ENCODE data around the gene BBX. TPM values are rescaled to one million over a fixed set of nuclear protein-coding genes. Genes with fewer than 3 reads are reported as not detected.
A peak's percentile ranks its signal among the peaks of the same experiment; 100 is the strongest.

BBX gene
- total RNA-seq: 38.1 and 45.1 TPM in 2 replicates

DNA sequence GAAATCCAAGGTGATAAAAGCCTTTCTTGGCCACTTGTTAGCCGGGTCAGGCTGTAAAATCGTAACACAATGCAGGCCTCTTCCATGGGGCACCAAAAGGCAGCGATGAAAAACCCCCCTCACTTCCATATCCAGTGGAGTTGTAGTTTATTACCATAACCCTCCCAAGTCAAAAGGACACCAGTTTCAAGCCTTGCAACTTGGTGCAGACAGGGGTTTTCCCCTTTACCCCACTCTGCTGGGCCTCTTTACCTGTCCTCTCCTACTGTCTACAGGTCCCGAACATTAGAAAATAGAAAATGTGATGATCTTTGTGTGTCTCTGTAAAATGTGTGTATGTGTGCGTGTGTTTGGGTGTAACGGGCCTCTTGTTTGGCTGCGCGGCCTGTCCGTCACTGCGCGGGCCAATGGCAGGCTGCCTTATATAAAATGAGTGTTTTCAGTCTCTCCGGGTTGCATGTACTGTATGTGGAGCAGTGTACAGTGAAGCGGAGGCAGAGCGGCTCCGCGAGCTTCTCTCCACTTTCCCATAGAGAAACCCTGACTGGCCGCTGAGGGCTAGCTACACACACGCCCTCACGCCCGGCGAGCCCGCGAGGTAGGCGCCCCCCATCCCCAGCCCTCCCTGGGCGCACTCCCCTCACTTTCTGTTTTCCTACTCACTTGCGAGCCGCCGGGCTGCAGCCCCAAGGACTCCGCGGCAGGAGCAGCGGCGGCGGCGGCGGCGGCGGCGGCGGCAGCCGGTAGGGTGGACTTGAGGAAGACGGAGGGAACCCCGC lies at the start of gene BBX:
TSS of gene BBX (plus strand) at position 453 of the 779 bp plus-strand sequence. CDS start 187,499 bp downstream, outside the sequence.
- Mint-ChIP-seq H3K9me3 (no peaks in the 10 kb centered on the region), H3K36me3 (ENCODE audit: low read depth) (peaks cover 16% of the 10 kb centered on the region), H3K4me3 (peak within 1 kb of the TSS; percentile 92), H3K27me3 (ENCODE audit: insufficient read depth) (peaks cover 4% of the 10 kb centered on the region), H3K4me1 (ENCODE audit: low read depth) (peaks cover 32% of the 10 kb centered on the region), H3K27ac (peak within 1 kb of the TSS; percentile 96)
- intact Hi-C loops (cut with micrococcal nuclease): loop anchor here (1.0 to 10.0 kb wide), 7 partner anchors 76 to 1310 kb away; partner anchors contain the start of genes CIP2A, DZIP3 and IFT57
- DNase-seq (ENCODE audit: low spot score): peak; percentile 88

DNA sequence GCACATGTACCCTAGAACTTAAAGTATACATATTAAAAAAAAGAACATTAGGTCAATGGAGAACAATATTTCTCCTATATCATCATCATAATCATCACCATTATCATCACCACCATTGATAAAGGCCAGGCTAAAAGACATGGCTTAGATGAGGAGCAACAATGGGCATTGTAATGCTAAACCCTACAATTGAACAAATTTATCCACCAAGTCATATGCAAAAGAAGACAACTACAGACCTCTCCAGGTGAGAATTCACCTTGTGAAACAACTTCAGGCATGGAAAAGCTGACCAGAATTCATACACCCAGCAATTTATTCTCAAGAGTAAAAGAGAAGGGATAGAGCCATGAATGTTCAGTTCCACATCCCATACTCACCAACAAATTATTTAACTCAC lies 46.3 kb upstream of the BBX start:
- H3K4me3 Mint-ChIP-seq: no peak overlapping the region
- H3K9me3 Mint-ChIP-seq: peaks cover 4% of the 10 kb centered on the region
- no peak for DNase-seq (ENCODE audit: low spot score)
- no peak overlapping the region for H3K27ac Mint-ChIP-seq
- H3K4me1 Mint-ChIP-seq (ENCODE audit: low read depth): no peaks in the 10 kb centered on the region
- intact Hi-C loops (cut with micrococcal nuclease): no loop called here
- no peaks in the 10 kb centered on the region for H3K36me3 Mint-ChIP-seq (ENCODE audit: low read depth)
- peaks cover 10% of the 10 kb centered on the region for H3K27me3 Mint-ChIP-seq (ENCODE audit: insufficient read depth)

DNA sequence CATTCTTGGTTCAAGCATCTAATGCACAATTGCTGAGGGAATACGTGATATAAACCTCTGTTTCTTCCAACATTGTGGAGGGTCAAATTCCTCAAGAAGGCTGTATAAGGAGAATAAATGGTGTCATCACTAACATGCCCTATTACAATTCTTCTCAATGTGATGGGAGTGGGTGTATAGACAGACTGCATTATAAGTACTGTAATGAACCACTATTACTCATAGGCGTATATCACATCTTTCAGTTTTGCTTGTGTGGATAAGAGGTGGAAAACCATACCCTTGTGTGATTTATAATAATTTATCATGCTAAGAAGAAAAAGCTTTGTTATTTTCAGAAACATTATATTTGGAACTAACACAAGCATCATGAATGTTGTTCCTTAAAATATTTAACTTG lies 35.3 kb upstream of the BBX start:
- intact Hi-C loops (cut with micrococcal nuclease): no loop called here
- Mint-ChIP-seq H3K9me3 (no peaks in the 10 kb centered on the region), H3K27ac (no peak overlapping the region), H3K27me3 (ENCODE audit: insufficient read depth) (peaks cover 6% of the 10 kb centered on the region), H3K36me3 (ENCODE audit: low read depth) (no peaks in the 10 kb centered on the region), H3K4me3 (no peak overlapping the region), H3K4me1 (ENCODE audit: low read depth) (no peaks in the 10 kb centered on the region)
- DNase-seq (ENCODE audit: low spot score): no peak

DNA sequence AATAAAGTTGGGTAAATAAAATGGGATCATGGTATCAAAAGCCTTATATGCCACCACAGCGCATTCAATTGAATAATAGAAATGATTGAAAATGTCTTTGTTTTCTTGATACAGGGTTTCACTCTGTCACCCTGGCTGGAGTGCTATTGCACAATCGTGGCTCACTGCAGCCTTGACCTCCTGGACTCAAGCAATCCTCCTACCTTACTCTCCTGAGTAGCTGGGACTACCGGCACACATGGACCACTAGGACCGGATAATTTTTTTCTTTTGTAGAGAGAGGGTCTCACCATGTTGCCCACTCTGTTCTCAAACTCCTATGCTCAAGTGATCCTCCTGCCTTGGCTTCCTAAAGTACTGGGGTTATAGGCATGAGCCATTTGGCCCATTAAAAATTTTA lies 33.8 kb upstream of the BBX start:
- Mint-ChIP-seq H3K27me3 (ENCODE audit: insufficient read depth) (peaks cover 11% of the 10 kb centered on the region), H3K36me3 (ENCODE audit: low read depth) (no peaks in the 10 kb centered on the region), H3K4me3 (no peak overlapping the region), H3K9me3 (no peaks in the 10 kb centered on the region), H3K4me1 (ENCODE audit: low read depth) (no peaks in the 10 kb centered on the region), H3K27ac (no peak overlapping the region)
- intact Hi-C loops (cut with micrococcal nuclease): no loop called here
- no peak for DNase-seq (ENCODE audit: low spot score)

DNA sequence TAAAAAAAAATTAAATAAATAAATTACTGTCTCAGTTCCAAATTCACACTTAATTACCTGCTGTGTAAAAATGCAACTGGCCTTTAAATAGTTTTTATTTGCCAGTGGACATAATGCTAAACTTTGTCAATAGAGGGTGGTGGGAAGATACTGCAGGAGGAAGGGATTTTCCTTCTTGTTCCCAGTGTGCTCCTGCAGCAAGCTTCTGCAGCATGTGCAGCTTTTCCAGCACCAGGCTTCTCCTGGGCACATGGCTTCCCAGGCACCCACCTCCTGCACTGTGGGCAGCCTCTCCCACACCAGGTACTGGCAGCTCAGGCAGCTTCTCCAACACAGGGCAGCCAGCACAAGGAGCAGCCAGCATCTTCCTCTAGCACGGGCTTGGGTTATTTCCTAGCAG lies 29.6 kb upstream of the BBX start:
- Mint-ChIP-seq H3K27ac (no peak overlapping the region), H3K9me3 (no peaks in the 10 kb centered on the region), H3K27me3 (ENCODE audit: insufficient read depth) (peaks cover 14% of the 10 kb centered on the region), H3K4me1 (ENCODE audit: low read depth) (peaks cover 7% of the 10 kb centered on the region), H3K4me3 (no peak overlapping the region), H3K36me3 (ENCODE audit: low read depth) (no peaks in the 10 kb centered on the region)
- intact Hi-C loops (cut with micrococcal nuclease): no loop called here
- DNase-seq (ENCODE audit: low spot score): no peak

DNA sequence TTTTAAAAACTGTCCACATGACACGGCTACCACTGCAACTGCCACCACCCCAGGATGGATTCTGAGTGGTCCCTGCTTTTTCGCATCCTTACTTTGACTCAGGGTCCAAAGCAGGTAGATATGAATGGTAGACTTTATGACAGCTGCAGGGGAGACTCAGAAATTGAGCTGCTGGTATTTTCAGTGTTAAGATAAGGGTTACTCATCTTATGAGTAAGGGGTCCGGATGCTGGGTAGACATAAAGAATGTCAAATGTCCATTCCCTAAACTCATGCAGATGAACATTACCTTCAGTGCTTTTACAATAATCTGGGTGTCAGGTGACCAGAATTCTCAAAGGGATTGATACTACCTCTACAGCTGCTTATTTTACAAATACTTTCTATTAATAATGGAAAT lies 25.9 kb upstream of the BBX start:
- no peak overlapping the region for H3K4me3 Mint-ChIP-seq
- intact Hi-C loops (cut with micrococcal nuclease): no loop called here
- DNase-seq (ENCODE audit: low spot score): no peak
- H3K9me3 Mint-ChIP-seq: no peaks in the 10 kb centered on the region
- H3K36me3 Mint-ChIP-seq (ENCODE audit: low read depth): no peaks in the 10 kb centered on the region
- no peak overlapping the region for H3K27ac Mint-ChIP-seq
- H3K27me3 Mint-ChIP-seq (ENCODE audit: insufficient read depth): peaks cover 14% of the 10 kb centered on the region
- peaks cover 7% of the 10 kb centered on the region for H3K4me1 Mint-ChIP-seq (ENCODE audit: low read depth)

DNA sequence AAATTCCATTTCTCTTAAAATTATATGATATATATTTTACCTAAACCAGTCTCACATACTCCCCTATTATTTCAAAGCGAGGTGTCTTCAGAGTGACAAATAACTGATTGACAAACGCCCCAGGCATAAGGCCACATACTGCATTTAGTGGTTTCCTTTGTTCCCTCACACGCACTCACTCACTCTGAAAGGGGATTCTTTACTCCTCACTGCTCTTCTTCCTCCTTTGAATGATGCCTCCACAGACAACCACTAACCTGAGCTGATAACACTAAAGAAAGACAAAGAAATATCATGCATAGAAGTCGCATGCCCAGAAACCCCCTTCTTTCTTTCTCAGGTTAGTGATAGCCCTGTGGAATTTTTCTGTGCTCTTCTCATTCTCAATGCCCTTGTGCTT lies 24.1 kb upstream of the BBX start:
- no peaks in the 10 kb centered on the region for H3K9me3 Mint-ChIP-seq
- peaks cover 10% of the 10 kb centered on the region for H3K27me3 Mint-ChIP-seq (ENCODE audit: insufficient read depth)
- H3K27ac Mint-ChIP-seq: no peak overlapping the region
- no peak overlapping the region for H3K4me3 Mint-ChIP-seq
- no peak for DNase-seq (ENCODE audit: low spot score)
- intact Hi-C loops (cut with micrococcal nuclease): no loop called here
- no peaks in the 10 kb centered on the region for H3K36me3 Mint-ChIP-seq (ENCODE audit: low read depth)
- H3K4me1 Mint-ChIP-seq (ENCODE audit: low read depth): peaks cover 7% of the 10 kb centered on the region

DNA sequence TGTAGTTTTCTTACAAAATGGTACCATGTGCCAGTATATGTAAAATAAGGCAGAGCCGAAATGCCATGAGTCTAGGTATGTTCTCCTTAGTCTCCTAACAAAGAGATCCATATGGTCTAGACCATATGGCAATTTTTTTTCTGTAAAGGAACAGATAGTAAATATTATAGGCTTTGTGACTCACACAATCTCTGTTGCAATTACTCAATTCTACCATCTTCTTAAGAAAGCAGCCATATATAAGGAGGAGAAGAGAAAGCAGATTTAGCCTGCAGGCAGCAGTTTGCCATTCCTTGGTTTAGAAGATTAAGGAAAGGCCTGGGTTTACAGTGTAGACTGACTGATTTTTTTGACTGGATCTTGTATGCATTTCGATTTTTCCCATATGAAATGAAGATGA lies 16.3 kb upstream of the BBX start:
- Mint-ChIP-seq H3K27me3 (ENCODE audit: insufficient read depth) (peaks cover 19% of the 10 kb centered on the region), H3K27ac (no peak overlapping the region), H3K36me3 (ENCODE audit: low read depth) (no peaks in the 10 kb centered on the region), H3K4me3 (no peak overlapping the region), H3K4me1 (ENCODE audit: low read depth) (no peaks in the 10 kb centered on the region), H3K9me3 (no peaks in the 10 kb centered on the region)
- no peak for DNase-seq (ENCODE audit: low spot score)
- intact Hi-C loops (cut with micrococcal nuclease): no loop called here

DNA sequence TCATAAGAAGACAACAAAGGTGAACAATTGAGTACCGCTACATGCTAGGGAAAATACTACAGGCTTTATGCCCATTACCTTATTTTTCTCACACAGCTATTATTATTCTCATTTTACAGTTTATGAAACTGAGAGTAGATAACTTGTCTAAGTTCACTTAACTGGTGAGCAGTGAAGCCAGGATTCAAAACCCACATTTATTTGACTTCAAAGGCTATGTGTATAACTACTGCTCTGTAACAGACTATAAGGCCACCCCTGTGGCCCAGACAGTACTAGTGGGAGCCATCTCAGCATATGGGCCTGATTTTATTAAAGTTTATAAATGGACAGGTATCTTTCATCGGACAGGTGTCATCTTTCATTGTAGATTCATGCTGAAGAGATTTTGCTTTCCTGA lies 14.4 kb upstream of the BBX start:
- Mint-ChIP-seq H3K36me3 (ENCODE audit: low read depth) (no peaks in the 10 kb centered on the region), H3K4me3 (no peak overlapping the region), H3K4me1 (ENCODE audit: low read depth) (no peaks in the 10 kb centered on the region), H3K9me3 (no peaks in the 10 kb centered on the region), H3K27ac (no peak overlapping the region), H3K27me3 (ENCODE audit: insufficient read depth) (peaks cover 21% of the 10 kb centered on the region)
- DNase-seq (ENCODE audit: low spot score): no peak
- intact Hi-C loops (cut with micrococcal nuclease): no loop called here

DNA sequence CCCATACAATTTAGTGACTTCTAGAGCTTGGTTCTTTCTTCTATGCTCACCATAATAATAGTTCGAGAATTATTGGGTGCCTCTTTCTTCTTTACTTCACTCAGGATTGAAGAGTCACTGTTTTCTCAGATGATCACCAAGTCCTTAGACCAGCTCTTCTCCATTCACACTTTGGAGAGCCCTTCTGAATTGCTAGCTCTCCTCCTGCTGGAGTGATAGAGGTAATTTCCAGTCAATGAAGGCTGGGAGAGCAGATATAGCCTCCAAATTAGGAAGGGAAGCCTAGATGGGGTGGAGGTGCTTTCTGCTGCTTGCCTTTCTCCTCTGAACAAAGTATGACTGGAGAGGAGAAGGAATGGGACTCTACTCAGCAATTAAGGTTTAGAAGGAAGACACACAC lies 10.7 kb upstream of the BBX start:
- intact Hi-C loops (cut with micrococcal nuclease): no loop called here
- Mint-ChIP-seq H3K4me1 (ENCODE audit: low read depth) (no peaks in the 10 kb centered on the region), H3K9me3 (no peaks in the 10 kb centered on the region), H3K36me3 (ENCODE audit: low read depth) (no peaks in the 10 kb centered on the region), H3K27me3 (ENCODE audit: insufficient read depth) (peaks cover 31% of the 10 kb centered on the region), H3K27ac (no peak overlapping the region), H3K4me3 (no peak overlapping the region)
- no peak for DNase-seq (ENCODE audit: low spot score)

DNA sequence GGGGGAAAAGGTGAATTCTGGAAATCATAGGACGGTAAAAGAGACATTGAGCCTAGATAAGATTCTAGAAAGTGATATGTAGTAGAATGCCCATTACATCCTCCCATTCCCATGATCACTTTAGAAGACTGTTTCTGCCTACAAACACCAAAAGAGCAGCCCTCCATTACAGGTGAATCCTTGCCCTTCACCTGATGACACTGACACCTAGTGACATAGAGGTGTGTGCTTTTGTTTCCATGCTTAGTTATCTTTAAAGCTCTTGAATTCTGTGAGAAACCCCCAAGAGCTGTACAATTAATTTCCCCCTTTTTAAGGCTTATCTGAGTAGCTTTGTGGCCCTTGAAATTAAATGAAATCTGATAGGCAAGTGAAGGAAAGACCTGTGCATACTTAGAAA lies 8.3 kb upstream of the BBX start:
- H3K4me1 Mint-ChIP-seq (ENCODE audit: low read depth): no peaks in the 10 kb centered on the region

DNA sequence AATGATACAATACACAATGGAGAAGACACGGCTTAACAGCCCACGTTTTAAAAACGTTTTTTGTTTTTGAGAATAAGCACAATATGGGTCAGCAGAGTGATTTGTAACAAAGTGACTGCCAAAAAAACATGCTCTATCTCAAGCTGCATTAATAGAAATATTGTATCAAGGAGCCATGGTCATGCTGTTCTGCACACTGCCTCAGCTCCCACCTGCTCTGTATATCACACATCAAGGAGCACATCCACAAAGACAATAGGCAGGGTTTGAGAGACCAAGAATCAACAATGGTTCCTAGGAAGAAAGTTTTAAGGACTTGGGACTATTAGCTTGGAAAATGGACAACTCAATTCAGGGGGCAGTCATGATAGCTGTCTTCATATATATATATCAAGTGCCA lies 6.3 kb upstream of the BBX start:
- H3K27me3 Mint-ChIP-seq (ENCODE audit: insufficient read depth): peaks cover 22% of the 10 kb centered on the region
- H3K4me3 Mint-ChIP-seq: no peak overlapping the region
- no peaks in the 10 kb centered on the region for H3K4me1 Mint-ChIP-seq (ENCODE audit: low read depth)
- H3K36me3 Mint-ChIP-seq (ENCODE audit: low read depth): no peaks in the 10 kb centered on the region
- H3K27ac Mint-ChIP-seq: no peak overlapping the region
- DNase-seq (ENCODE audit: low spot score): no peak
- no peaks in the 10 kb centered on the region for H3K9me3 Mint-ChIP-seq
- intact Hi-C loops (cut with micrococcal nuclease): no loop called here

More for the DNA sequence above, 8.3 kb upstream of the BBX start:
- no peaks in the 10 kb centered on the region for H3K9me3 Mint-ChIP-seq
- no peaks in the 10 kb centered on the region for H3K36me3 Mint-ChIP-seq (ENCODE audit: low read depth)
- no peak overlapping the region for H3K27ac Mint-ChIP-seq
- H3K4me3 Mint-ChIP-seq: no peak overlapping the region
- no peak for DNase-seq (ENCODE audit: low spot score)
- intact Hi-C loops (cut with micrococcal nuclease): no loop called here
- peaks cover 28% of the 10 kb centered on the region for H3K27me3 Mint-ChIP-seq (ENCODE audit: insufficient read depth)

DNA sequence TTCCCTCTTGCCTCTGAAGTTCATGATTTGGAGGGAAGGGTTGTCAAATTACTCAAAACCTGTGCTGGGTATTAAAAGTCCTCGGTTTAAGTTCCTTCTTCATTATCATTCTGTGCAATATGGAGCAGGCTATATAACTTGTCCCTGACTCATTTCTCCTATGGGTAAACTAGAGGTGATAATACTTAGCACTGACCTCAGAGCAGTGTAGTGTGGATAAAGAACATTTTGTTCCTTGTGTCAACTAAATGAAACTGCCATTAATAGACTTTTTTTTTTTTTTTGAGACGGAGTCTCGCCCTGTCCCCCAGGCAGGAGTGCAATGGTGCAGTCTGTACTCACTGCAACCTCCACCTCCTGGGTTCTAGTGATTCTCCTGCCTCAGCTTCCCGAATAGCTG lies 2.2 kb upstream of the BBX start:
- Mint-ChIP-seq H3K9me3 (no peaks in the 10 kb centered on the region), H3K4me1 (ENCODE audit: low read depth) (peaks cover 12% of the 10 kb centered on the region), H3K4me3 (no peak overlapping the region), H3K36me3 (ENCODE audit: low read depth) (peaks cover 2% of the 10 kb centered on the region), H3K27ac (no peak overlapping the region), H3K27me3 (ENCODE audit: insufficient read depth) (peaks cover 12% of the 10 kb centered on the region)
- no peak for DNase-seq (ENCODE audit: low spot score)
- intact Hi-C loops (cut with micrococcal nuclease): loop anchor here (5.0 to 10.0 kb wide), 5 partner anchors 564 to 1312 kb away; partner anchors contain the start of genes CIP2A, DZIP3 and IFT57
